Measurements from ENCODE around the gene TTYH2. TPM values are rescaled to one million over a fixed set of nuclear protein-coding genes. Genes with fewer than 3 reads are reported as not detected.

TTYH2 gene
- total and polyA plus RNA-seq, 9 donors = 9.8 to 43.1 (median 18.9) TPM

DNA sequence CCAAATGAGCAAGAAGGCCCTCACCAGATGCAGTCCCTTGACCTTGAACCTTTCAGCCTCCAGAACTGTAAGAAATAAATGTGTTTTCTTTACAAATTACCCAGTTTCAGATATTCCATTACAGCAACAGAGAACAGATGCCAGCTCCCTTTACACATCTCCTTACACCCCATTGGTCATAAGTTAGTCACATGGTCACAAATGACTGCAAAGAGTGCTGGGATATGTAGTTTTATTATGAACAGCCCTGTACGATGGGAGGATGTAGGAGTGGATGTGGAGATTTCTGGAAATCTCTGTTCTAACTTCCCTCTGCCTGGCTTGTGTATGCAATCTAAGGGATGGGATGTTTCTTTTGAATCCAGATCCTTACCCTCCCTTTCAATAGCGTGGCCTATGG is 23.2 kb upstream of the TTYH2 start:
- Histone ChIP-seq H3K9me3 (no peaks in the 10 kb centered on the region), H3K36me3 (no peaks in the 10 kb centered on the region), H3K27ac (no peak overlapping the region), H3K4me1 (ENCODE audit: insufficient read depth) (no peaks in the 10 kb centered on the region), H3K4me3 (no peak overlapping the region), H3K27me3 (no peaks in the 10 kb centered on the region)
- WGBS, 3 donors = 33 to 40% (median 33%) methylated on average over 2 of the region's 2 CpGs
- intact Hi-C loops (cut with DNase I) = no loop called here
- TF ChIP-seq EP300 (IDR thresholded peaks at IDR 0.05) (no peak), POLR2A (IDR thresholded peaks at IDR 0.05) (no peak)
- TF ChIP-seq, protein P1, sequence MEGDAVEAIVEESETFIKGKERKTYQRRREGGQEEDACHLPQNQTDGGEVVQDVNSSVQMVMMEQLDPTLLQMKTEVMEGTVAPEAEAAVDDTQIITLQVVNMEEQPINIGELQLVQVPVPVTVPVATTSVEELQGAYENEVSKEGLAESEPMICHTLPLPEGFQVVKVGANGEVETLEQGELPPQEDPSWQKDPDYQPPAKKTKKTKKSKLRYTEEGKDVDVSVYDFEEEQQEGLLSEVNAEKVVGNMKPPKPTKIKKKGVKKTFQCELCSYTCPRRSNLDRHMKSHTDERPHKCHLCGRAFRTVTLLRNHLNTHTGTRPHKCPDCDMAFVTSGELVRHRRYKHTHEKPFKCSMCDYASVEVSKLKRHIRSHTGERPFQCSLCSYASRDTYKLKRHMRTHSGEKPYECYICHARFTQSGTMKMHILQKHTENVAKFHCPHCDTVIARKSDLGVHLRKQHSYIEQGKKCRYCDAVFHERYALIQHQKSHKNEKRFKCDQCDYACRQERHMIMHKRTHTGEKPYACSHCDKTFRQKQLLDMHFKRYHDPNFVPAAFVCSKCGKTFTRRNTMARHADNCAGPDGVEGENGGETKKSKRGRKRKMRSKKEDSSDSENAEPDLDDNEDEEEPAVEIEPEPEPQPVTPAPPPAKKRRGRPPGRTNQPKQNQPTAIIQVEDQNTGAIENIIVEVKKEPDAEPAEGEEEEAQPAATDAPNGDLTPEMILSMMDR (IDR thresholded peaks at IDR 0.05) = no peak
- DNase-seq = no peak

DNA sequence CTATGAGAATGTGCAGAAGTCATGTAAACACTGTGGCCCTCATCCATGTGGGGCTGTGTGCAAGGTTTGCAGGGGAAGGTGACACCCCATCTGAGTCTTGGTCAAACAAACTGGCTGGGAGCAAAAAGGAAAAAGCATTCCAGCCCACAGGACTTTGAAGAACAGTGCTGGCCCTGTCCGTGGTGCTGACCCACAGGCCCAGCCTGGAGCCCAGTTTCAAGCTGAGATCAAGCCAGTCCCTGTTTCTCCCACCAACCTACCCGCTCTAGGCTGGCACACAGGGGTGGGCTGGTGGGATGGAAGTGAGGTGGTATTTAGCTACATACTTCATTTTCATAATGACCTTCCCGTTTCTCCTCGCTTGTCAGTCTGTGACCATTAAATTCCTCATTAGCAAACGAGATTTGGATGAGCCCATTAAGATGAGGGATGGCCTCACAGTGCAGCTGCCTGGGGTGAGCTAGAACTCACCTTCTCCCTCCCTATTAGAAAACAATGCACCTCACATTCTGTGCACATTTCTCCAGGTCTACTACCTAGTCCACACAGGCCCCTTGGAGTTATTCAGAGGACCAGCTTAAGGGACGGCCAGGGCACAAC is 22.5 kb upstream of the TTYH2 start:
- H3K36me3 ChIP-seq = no peaks in the 10 kb centered on the region
- no peak overlapping the region for H3K4me3 ChIP-seq
- no peaks in the 10 kb centered on the region for H3K27me3 ChIP-seq
- intact Hi-C loops (cut with DNase I) = no loop called here
- no peaks in the 10 kb centered on the region for H3K4me1 ChIP-seq (ENCODE audit: insufficient read depth)
- no peak for DNase-seq
- TF ChIP-seq POLR2A (IDR thresholded peaks at IDR 0.05) (no peak), EP300 (IDR thresholded peaks at IDR 0.05) (no peak)
- TF ChIP-seq, protein P1 (IDR thresholded peaks at IDR 0.05) = no peak
- WGBS, 3 donors = 26 to 39% (median 33%) methylated on average over 6 of the region's 6 CpGs
- no peaks in the 10 kb centered on the region for H3K9me3 ChIP-seq
- no peak overlapping the region for H3K27ac ChIP-seq

- H3K9me3 ChIP-seq = no peaks in the 10 kb centered on the region
- no peaks in the 10 kb centered on the region for H3K27me3 ChIP-seq
- intact Hi-C loops (cut with DNase I) = no loop called here
- DNase-seq = no peak
- no peaks in the 10 kb centered on the region for H3K36me3 ChIP-seq
- TF ChIP-seq, protein P1 (IDR thresholded peaks at IDR 0.05) = no peak
- TF ChIP-seq EP300 (IDR thresholded peaks at IDR 0.05) (no peak), POLR2A (IDR thresholded peaks at IDR 0.05) (no peak)
- no peak overlapping the region for H3K4me3 ChIP-seq
- no peaks in the 10 kb centered on the region for H3K4me1 ChIP-seq (ENCODE audit: insufficient read depth)
- H3K27ac ChIP-seq = no peak overlapping the region
- 50 to 53% (median 52%) methylated on average over 12 of the region's 12 CpGs for WGBS, 3 donors
These were observed 20.2 kb upstream of the TTYH2 start for GRCh38 chr17:74192950-74193781.

DNA sequence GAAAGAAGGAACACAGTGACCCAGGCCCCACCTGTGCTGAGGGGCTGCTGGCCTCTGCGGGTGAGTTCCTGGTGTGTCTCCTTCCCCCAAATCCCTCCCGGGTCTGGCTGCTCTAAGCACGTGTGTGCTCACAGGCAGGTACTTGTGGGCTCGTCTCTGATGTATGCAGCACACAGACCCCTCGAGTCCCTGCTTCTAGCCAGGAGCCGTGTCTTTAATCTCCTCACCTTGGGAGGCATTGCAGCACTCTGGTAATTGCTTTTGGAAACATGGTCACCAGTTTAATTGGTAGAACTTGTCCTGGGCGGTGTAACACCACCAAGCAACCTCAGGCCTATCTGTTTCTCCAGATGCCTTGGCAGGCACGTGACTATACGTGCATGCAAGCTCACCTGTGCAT is 18.7 kb upstream of the TTYH2 start:
- TF ChIP-seq EP300 (IDR thresholded peaks at IDR 0.05) = no peak
- TF ChIP-seq POLR2A (IDR thresholded peaks at IDR 0.05) = no peak
- TF ChIP-seq, protein P1 (IDR thresholded peaks at IDR 0.05) = no peak
- no peak for DNase-seq
- H3K36me3 ChIP-seq = no peaks in the 10 kb centered on the region
- WGBS, 3 donors = 69 to 74% (median 73%) methylated on average over 9 of the region's 9 CpGs
- H3K4me3 ChIP-seq = no peak overlapping the region
- no peak overlapping the region for H3K27ac ChIP-seq
- intact Hi-C loops (cut with DNase I) = loop anchor here in 1 of 4 donors (5.0 kb wide), 2 partner anchors 168 to 303 kb away; partner anchors contain the start of gene BTBD17
- H3K9me3 ChIP-seq = no peaks in the 10 kb centered on the region
- no peaks in the 10 kb centered on the region for H3K27me3 ChIP-seq
- H3K4me1 ChIP-seq (ENCODE audit: insufficient read depth) = no peaks in the 10 kb centered on the region
